Measurements from ENCODE around the gene SLC9B2.
A peak's percentile ranks its signal among the peaks of the same experiment; 100 is the strongest.

SLC9B2 gene, protein sequence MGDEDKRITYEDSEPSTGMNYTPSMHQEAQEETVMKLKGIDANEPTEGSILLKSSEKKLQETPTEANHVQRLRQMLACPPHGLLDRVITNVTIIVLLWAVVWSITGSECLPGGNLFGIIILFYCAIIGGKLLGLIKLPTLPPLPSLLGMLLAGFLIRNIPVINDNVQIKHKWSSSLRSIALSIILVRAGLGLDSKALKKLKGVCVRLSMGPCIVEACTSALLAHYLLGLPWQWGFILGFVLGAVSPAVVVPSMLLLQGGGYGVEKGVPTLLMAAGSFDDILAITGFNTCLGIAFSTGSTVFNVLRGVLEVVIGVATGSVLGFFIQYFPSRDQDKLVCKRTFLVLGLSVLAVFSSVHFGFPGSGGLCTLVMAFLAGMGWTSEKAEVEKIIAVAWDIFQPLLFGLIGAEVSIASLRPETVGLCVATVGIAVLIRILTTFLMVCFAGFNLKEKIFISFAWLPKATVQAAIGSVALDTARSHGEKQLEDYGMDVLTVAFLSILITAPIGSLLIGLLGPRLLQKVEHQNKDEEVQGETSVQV

DNA sequence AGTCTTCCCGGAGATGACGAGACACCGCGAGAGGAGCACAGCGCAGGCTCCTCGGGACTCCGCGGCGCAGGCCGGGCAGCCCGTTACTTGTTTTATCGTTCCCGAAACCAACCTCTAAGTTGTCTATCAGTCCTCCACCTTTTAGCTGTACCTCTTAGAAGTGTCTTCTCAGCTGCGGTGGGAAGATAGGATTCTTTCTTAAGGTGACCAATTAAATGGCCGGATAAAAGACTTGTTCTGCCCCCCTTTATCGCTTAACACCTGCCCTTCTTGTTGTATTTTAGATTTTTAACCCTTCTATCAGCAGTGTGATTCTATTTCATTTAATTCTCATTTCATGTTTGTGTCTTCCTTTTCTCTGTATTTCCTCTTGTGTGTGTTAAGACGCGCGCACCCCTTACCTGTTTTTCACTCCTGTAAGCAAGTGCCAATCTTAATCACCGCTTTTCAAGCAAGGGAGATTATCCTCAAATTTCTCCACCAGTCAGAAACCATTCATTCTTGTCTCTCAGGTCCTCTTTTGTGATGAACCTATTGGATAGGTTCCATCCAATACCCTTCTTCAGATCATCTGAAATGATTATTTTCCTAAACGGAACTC is at the start of gene SLC9B2:
TSS of gene SLC9B2 (minus strand) at position 15 of the 601 bp plus-strand sequence. CDS start 9,211 bp downstream, outside the sequence.
- no peak for DNase-seq

DNA sequence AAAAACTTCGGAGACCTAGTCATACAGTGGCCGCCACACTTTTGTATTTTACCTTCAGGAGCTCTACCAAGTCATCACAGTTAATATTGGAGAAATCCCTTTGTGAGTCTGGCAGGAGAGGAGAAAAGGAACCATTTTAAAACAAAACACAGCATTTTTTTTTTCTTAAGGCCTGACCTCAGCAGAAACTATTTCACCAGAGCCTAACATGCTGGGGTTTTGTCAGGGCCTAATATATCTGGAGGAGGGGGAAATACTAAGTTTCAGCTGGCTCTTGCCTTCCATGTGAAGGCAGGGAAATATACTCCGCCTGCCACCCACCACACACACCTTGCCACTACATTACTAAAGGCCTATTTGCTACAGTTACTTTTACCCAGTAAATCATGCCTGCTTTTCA is 49.6 kb upstream of the SLC9B2 start:
- no peak for DNase-seq

DNA sequence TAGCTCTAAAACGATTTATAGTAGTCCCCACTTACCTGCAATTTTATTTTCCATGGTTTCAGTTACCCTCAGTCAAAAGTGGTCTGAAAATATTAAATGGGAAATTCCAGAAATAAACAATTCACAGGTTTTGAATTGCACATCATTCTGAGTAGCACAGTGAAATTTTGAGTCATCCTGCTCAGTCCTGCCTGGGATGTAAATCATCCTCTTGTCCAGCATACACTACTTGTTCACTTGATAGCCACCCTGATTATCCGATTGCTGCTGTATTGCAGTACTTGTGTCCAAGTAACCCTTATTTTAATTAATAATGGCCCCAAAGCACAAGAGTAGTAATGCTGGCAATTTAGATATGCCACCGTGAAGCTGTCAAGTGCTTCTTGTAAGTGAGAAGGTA is 46.6 kb upstream of the SLC9B2 start:
- no peak for DNase-seq

DNA sequence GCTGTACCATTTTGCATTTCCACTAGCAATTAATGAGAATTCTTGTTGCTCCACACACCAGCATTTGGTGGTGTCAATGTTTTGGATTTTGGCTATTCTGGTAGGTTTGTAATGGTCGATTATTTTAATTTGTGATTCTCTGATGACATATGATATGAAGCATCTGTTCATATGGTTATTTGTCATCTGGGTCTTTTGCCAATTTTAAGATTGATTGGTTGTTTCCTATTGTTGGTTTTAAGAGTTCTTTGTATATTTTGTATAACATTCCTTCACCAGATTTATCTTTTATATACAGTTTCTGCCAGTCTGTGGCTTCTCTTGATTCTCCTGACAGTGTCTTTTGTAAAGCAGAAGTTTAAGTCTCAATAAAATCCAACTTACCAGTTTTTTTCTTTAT is 41.6 kb upstream of the SLC9B2 start:
- no peak for DNase-seq

DNA sequence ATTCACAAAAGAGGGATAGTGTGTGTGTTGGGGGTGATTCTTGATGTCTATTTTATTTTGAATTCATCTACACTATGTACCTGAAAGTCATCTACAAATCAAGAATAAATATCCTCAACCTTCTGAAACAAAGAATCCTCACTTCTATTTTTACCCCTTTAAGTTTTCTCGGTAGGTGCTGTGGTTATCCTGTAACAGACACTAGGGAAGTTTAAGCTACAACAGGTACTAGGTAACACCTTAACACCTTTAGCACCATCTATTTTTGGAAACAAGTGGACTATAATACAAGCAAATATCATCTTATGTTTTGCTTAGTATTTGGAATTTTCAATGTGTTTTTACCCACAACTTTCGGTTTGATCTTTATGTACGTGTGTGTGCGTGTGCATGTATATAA is 35.0 kb upstream of the SLC9B2 start:
- DNase-seq: no peak

DNA sequence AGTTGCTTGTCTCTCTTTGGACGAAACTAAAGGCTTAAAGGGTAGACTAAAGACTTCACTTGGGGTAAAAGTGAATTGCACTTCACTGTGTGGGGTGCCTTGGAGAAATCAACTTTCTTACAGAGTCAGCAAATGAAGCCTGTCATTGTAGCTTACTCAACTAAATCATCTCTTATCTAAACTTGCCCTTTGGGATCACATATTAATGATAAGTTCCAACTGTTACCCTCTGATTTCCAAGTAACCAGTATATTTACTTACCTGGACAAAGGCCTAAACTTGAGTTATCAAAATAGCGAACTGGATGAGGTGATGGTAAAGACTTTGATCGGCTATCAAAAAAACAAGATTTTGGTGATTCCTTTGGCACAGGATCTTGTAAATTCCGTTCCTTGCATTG is 32.0 kb upstream of the SLC9B2 start:
- no peak for DNase-seq

DNA sequence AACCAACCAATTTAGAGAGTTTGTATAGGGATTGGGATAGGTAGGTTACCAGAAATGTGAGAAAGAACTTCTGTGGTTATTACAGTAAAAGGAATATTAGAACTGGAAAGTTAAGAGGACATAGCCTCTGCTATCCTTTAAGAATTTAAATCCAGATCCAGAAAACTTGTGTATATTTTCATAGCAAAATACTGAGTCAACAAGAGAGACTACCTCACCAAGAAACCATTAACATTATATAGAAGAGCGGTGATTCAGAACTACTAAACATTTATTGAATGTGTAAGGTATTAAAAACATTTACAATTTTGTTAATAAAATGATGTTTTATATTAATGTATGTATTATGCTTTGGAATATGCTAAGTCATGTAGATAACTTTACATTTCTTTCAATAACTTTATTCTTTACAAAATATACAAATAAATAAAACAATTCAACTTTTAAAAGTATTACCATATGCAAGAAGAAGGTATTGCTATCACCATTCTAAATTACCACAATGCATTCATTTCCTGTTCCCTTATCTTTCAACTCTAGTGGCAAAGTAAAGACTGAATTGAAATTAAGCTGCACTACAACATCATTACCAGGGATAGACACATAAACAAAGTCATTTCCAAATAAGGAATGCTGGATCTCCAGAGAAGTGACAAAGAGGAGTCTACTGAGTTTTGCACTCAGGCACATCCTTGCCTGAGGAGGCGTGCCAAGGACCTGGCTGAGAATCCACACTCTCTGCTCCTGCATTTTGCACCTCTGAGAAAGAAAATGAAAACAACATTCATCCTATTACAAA is 29.2 kb upstream of the SLC9B2 start:
- DNase-seq: no peak

DNA sequence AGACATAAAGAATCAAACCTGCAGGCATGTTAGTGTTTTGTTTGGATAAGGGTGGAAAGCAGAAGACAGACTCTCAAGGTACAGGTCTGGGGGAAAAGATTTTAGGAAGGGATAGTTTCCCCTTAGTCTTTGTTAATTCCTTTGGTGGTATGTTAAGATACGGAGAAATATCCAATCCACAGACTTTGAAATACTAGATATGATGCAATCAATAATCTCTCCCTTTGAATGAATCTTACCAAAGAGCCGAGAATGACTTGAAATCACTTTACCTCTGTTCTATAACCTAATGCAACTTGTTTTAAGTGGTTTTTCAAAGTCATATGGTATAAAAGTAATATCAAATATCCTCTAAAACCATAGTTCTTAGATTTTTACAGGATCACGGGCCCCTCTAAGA is 28.3 kb upstream of the SLC9B2 start:
- DNase-seq: no peak

DNA sequence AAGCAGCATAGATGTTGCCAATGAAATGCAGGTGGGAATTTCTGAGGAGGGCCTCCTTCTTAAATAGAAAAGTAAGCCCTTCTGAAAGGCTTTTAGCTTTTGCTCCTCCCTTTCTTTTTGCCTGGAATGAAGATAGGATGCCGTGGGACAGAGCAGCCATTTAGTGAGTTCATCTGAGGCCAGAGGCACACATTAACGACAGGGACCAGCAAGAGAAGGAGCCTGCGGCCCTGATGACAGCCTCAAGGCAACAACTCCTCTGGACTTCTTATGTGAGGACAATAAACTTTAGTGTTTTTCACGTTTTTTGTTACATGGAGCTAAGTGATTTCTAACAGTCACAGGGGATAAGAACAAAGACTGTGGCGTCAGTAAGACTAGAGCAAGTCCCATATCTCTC is 24.1 kb upstream of the SLC9B2 start:
- no peak for DNase-seq

DNA sequence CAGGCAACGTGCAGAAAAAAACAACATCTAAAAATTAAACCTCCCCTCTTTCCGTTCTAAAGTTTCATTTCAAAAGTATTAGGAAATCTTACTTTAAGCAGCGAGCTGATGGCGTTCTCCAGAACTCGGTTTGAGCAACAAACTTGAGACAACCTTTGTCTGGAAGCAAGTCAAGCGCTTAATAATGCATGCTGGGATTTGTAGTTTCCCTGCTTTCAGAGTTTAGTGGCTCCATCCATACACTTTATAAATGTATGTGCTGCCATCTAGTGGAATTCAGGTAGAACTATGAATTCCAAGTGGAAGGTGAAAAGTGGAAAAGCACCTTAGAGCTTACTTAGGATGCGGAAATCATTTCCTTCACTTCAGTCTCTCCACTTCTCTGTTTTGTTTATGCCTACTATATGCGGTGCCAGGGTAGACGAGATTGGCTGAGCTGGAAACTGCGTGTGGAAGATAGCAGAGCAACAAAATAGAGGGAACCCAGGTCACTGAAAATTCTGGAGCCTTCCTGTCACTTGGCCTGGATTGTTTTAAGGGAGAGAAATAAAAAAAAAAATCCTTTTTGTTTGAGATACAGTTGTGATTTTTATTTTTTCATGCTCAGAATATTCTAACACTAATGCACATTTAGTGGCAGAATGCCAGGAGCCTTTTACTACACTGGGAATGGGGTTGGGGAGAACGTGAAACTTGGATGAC is 23.3 kb upstream of the SLC9B2 start, which contains the start of gene BDH2:
TSS of gene BDH2 (minus strand) at position 144 of the 702 bp plus-strand sequence. CDS start 3,580 bp downstream, outside the sequence.
- DNase-seq: peak; percentile 66

DNA sequence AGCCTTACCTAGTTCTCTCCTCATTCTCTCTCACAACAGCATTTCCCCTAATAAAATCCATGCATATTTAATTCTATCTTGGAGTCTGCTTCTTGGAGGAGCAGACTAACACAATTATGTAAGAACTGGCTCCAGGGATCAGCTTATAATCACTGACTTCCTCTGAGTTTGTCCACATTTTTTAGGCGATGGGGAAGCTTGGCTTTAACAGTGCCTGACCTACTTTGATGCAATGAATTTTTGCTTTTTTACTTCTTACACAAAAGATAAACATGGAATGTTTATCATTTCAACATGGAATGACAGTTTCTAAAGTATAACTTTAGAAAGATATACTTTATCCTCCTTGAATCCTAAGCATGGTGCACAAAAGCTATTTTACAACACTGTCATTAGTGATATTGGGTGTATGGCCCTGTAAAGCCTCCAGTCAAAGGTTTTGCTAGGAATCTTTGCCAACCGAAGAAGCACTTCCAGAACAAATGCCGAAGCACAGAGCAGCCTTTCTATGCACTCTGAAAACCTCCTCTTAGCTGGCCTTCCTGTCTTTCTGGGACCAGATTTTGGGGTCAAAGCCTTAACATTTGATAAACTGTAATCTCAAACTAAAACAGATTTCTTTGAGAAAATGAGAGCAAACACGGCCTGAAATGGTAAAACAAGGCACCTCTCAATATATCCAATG is 22.3 kb upstream of the SLC9B2 start:
- no peak for DNase-seq

DNA sequence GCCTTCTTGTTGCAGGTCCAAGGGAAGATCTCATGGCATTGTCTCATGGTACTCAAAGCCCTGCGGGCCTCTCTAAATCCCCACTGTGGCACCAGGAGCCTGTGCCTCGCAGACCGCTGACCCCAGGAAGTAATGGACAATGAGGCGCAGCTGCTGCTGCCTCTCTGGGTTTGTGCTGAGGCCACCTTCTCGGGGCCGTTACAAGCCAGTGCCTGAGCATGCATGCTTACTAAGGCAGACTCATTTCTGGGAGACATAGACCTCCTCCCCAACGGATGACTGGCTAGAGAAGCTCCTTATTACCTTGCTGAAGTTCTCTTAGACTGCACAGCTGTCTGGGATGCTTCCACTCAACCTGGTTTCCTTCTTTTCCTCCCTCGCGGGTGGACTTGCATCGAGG is 21.8 kb upstream of the SLC9B2 start:
- no peak for DNase-seq

DNA sequence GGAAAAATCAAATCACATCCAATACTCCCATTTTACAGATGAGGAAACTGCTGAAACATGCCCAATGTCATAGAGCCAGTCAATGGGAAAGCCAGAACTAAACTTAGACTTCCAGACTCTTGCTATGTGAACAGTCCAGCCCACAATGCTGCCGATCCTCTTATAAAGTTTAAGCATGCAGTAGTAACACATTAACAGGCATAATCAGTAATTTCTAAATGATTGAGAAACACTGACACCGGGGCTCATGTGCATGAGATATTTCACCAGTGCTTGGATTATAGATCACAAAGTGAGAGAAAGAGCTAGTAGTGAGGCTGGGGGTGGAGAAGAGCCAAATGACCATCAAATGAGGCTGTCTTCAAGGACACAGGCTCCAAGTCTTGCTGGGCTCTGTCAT is 20.6 kb upstream of the SLC9B2 start:
- DNase-seq: no peak

DNA sequence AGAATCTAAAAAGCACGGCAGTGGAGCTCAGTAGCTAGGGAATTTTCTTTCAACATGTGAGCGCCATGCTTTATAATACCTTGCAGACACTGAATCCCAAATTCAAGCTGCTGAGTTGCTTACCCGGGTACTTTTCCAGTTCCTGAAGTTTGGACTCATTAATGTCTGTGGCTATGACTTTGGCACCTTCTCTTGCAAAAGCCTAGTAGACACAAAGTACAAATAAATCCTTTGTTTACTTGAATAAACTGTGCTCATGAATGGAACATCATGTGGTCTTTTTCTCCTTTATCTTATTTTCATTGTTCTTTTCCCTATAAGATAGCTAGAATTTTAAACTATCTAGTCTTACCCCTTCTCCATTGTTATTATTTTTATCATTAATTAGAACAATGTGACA is 18.5 kb upstream of the SLC9B2 start:
- DNase-seq: no peak

DNA sequence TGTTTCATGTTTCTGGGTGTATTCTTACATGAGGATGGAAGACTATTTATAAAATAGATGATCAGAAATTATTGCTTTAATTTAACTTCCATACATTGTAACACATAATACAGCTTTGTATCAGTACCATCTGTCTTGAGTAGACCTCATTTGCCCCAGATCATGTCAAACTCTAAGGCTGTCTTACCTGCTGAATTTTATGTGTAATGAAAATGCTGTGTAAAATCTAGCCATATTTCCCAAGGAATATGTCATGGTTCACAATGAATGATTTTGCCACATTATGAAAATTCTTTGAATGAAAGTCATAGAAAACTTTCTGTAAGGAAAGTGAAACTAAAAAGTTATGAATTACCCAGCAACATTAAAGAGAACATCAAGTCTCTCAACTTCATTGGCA is 15.7 kb upstream of the SLC9B2 start:
- DNase-seq: no peak

DNA sequence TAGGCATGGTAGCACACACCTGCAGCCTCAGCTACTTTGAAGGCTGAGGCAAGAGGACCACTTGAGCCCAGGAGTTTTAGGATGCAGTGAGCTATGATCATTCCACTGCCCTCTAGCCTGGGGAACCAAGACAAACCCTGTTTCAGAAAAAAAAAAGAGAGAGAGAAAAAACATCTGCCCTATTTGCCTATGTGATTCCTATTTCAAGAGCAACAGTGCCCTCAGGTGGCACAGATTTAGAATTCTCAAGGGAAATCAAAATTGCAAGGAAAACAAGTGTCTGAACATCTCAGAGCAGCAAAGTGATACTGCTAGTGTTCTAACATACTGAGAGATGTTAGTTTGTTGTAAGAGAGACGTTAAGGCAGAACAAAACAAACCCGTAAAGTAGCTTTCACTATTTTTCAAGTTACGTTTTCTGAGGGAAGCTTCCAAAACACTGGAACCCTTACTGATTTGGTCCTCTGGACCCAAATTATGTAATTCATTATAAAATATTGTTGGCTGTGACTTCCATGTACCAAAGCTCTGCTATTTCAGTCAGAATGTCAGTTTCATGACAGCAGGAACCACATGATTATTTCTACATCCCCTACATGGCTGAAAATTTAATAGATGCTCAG is 15.2 kb upstream of the SLC9B2 start:
- peak; percentile 63 for DNase-seq

DNA sequence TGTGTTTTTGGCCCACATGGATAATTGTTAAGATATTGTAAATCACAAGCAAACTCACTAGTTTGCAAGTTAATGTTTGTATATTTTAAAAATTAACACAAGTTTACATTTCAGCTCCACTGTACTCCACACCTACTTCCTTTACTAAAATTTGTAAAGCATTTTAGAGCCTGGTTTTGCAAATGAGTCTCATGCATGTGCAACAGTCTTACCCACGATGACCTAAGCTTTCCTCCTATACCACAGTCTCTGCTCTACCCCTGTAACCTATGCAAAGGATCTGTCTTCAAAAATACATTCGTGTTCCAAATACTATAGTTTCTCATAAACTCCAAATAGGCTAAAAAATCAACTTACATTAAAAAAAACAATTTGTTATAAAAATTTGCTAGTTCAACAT is 12.9 kb upstream of the SLC9B2 start:
- DNase-seq: no peak

DNA sequence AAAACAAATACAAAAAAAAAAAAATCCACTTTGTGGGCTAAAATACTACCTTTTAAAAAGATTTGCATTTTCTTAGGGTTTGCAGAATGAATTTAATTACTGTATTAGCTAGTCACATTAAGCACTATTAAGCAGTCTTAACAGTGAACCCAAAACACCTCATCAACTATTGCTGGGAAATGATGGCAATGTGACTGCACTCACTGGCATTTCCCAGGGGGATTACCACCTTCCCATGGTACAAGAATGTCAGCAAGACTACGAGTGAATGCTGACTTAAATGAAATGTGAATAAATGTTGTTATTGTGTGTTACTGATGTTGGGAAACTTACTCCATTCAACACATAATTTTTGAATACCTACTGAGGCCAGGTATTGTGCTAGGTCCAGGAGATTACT is 10.0 kb upstream of the SLC9B2 start:
- no peak for DNase-seq

DNA sequence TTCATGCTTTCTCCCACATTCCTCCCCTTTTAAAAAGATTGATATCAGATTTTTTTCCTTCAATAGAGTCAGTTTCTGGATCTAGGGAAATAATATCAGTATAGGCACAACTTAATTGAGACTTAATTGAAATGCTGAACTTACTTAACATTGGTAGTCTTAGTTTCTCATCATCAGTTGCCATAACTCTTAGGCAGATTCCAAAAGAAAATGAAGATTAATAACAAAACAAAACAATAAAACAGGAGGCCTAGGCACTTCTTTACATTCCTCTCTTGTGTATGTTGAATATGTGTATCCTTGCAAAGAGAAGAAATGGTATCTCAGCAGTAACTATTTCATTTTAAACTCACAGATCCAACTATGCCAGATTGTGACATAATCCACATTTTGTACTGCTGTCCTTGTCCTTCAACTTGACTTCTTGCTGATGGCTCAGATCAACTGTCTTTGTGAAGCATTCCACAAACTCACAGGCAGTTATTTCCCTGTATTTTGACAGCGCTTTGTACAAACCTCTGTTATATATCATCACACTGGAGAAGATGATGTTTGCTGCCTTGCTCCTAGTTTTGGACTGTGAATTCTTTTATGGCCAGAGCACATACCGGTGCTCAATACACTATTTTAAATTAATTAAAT is 9.1 kb upstream of the SLC9B2 start:
- DNase-seq: no peak

DNA sequence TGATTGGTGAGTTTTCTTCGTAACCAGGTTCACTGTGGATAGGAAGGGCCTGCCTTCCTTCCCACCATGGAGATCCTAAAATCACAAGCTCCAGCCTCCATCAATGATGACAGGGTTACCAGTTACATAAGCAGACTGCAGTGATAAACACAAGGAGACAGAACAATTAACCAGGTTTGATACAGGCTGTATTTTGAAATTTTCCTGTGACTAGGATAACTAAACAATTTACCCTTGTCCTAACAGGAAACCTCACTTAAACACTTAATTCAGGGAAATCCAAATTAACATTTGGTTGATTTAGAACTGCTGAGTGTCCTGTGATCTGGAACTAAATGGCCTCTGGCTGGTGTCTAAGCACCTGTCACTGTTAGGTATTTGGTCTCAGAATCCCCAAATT is 3.1 kb upstream of the SLC9B2 start:
- no peak for DNase-seq
